GM12878 (cell line): ENCODE results near the gene AIG1. TPM values are rescaled to one million over a fixed set of nuclear protein-coding genes. Genes with fewer than 3 reads are reported as not detected.

Source experiments
- ATAC-seq: fragments of 200-7000 bp; cut with Tn5 transposase; 3 replicates; pipeline ENCODE4 v1.9.1; 2020; ENCODE audit warnings: mild to moderate bottlenecking, moderate library complexity
- BruUV-seq: library from RNA; stranded (reverse); fragments of 400-500 nt; replicated peaks from 2 replicates; lab custom pipeline; 2021; lab: Mats Ljungman, UMichigan
- CTCF ChIA-PET: fragments of 300-600 bp; sonication (Branson Sonifier 250); formaldehyde crosslinking; extraction: SDS; loops from one replicate; lab custom pipeline; 2021; ENCODE audit warnings: inconsistent platforms; lab: Yijun Ruan, JAX
- POLR2A ChIA-PET: fragments of 350-600 bp; formaldehyde crosslinking; extraction: SDS; loops from one replicate; lab custom pipeline; 2021; ENCODE audit warnings: inconsistent platforms; lab: Charles Lee
- RAD21 ChIA-PET: fragments of 300-600 bp; sonication (Branson Sonifier 250); formaldehyde crosslinking; loops from one replicate; lab custom pipeline; 2023; ENCODE audit warnings: antibody characterized with exemption; ENCODE audit not compliant: unreplicated experiment; lab: Charles Lee
- SMC1A ChIA-PET: fragments of 300-600 bp; sonication (Branson Sonifier 250); formaldehyde crosslinking; loops from one replicate; lab custom pipeline; 2023; ENCODE audit not compliant: unreplicated experiment, uncharacterized antibody; lab: Charles Lee
- DNase-seq: peaks from one replicate; pipeline ENCODE4 v3.0.0-alpha.2; 2011; ENCODE audit warnings: low read depth, low spot score
- FAIRE-seq: peaks from 3 replicates; lab custom pipeline; 2011; peaks lifted over from hg19 to GRCh38; lab: Jason Lieb, UNC
- H2AFZ ChIP-seq: 2 replicates; pipeline ENCODE4 v1.6.0; 2011; ENCODE audit warnings: low read depth, low read length, control low read depth; ENCODE audit not compliant: control insufficient read depth
- H3K27ac ChIP-seq: 2 replicates; pipeline ENCODE4 v1.5.1; 2011; ENCODE audit warnings: control low read depth; ENCODE audit not compliant: control insufficient read depth, insufficient read depth
- H3K27me3 ChIP-seq, 2 experiments: replicated peaks in 1 of 2; 2 replicates each; pipeline versions ENCODE4 v1.6.0 to v1.6.1; 2011; ENCODE audit warnings: low read length in 1 of 2; ENCODE audit not compliant: control insufficient read depth in 2 of 2, insufficient read depth in 2 of 2
- H3K36me3 ChIP-seq, 2 experiments: 2 replicates each; pipeline ENCODE4 v1.5.1; 2011; ENCODE audit warnings: low read length in 1 of 2; ENCODE audit not compliant: control insufficient read depth in 2 of 2, insufficient read depth in 2 of 2
- H3K4me1 ChIP-seq: 2 replicates; pipeline ENCODE4 v1.6.1; 2011; ENCODE audit warnings: mild to moderate bottlenecking, low read length, moderate library complexity, mixed read lengths; ENCODE audit not compliant: control insufficient read depth, insufficient read depth
- H3K4me2 ChIP-seq: 2 replicates; pipeline ENCODE4 v1.6.0; 2011; ENCODE audit warnings: control low read depth; ENCODE audit not compliant: control insufficient read depth, insufficient read depth
- H3K4me3 ChIP-seq: fragments of 200-600 bp; sonication (generic); 2 replicates; pipeline ENCODE4 v1.5.1; 2016
- H3K79me2 ChIP-seq: 2 replicates; pipeline ENCODE4 v1.6.0; 2011; ENCODE audit warnings: low read length; ENCODE audit not compliant: control insufficient read depth, insufficient read depth
- H3K9ac ChIP-seq: 2 replicates; pipeline ENCODE4 v1.8.0; 2011; ENCODE audit warnings: low read length, control low read depth, mixed read lengths; ENCODE audit not compliant: control insufficient read depth, insufficient read depth
- H3K9me3 ChIP-seq: replicated peaks from 3 replicates; pipeline ENCODE4 v1.5.1; 2011; ENCODE audit warnings: mild to moderate bottlenecking, low read length; ENCODE audit not compliant: control insufficient read depth, insufficient read depth
- H4K20me1 ChIP-seq: 2 replicates; pipeline ENCODE4 v1.6.0; 2011; ENCODE audit not compliant: control insufficient read depth, insufficient read depth
- BACH1 ChIP-seq: fragments of 450-650 bp; IDR thresholded peaks from 2 replicates; pipeline ENCODE4 v1.6.1; 2017; ENCODE audit warnings: mild to moderate bottlenecking, borderline replicate concordance
- CHD2 ChIP-seq: IDR thresholded peaks from 2 replicates; pipeline ENCODE4 v1.6.1; 2011; ENCODE audit warnings: low read depth, low read length, improper control_type of control experiment, borderline replicate concordance
- IRF4 ChIP-seq: IDR thresholded peaks from 2 replicates; pipeline ENCODE4 v1.6.1; 2011; ENCODE audit warnings: low read depth, low read length
- JUNB ChIP-seq: IDR thresholded peaks from 2 replicates; pipeline ENCODE4 v1.6.1; 2016; ENCODE audit warnings: antibody characterized with exemption, mild to moderate bottlenecking
- MTA2 ChIP-seq: fragments of 450-650 bp; IDR thresholded peaks from 2 replicates; pipeline ENCODE4 v1.6.1; 2016; ENCODE audit warnings: low read depth, mild to moderate bottlenecking, moderate library complexity
- NFYB ChIP-seq: IDR thresholded peaks from 2 replicates; pipeline ENCODE4 v1.6.1; 2011; ENCODE audit warnings: low read depth, mild to moderate bottlenecking, low read length, improper control_type of control experiment, moderate library complexity; ENCODE audit not compliant: insufficient read depth
- POLR2AphosphoS5 ChIP-seq: IDR thresholded peaks from 2 replicates; pipeline ENCODE4 v1.6.1; 2011; ENCODE audit warnings: mild to moderate bottlenecking, low read length, inconsistent platforms
- RAD51 ChIP-seq: fragments of 450-650 bp; IDR thresholded peaks from 2 replicates; pipeline ENCODE4 v1.6.1; 2016; ENCODE audit warnings: moderate library complexity, mild to moderate bottlenecking, inconsistent platforms
- SUPT20H ChIP-seq: IDR thresholded peaks from 2 replicates; pipeline ENCODE4 v1.6.1; 2011; ENCODE audit warnings: low read depth, mild to moderate bottlenecking, low read length, moderate library complexity, borderline replicate concordance; ENCODE audit not compliant: control insufficient read depth
- WGBS: methylation state at CpG from one replicate; pipeline ENCODE4 v1.1.6; 2016; ENCODE audit warnings: low lambda C conversion rate; ENCODE audit not compliant: insufficient replicate concordance, insufficient coverage; ENCODE audit errors: missing lambda C conversion rate; 5-methylcytosine and 5-hydroxymethylcytosine counted together
- in situ Hi-C: fragments of 300-500 bp; cut with MboI; formaldehyde crosslinking; loops from 9 replicates; pipeline ENCODE4 v1.14.3; 2018; ENCODE audit warnings: mixed read lengths
- intact Hi-C: fragments of 100-400 bp; cut with micrococcal nuclease; formaldehyde crosslinking; loops from one replicate; pipeline ENCODE4 v1.14.2; 2022; ENCODE audit not compliant: unreplicated experiment
- polyA plus RNA-seq, 11 experiments: library from polyadenylated mRNA; depleted of rRNA in 4 of 11; unstranded in 6 of 11; stranded (reverse) in 5 of 11; fragments of >200 nt; fragmentation: Nextera tagmentation in 4 of 11; fragmentation: Illumina TruSeq in 1 of 11; extraction: Ambion mirVana in 4 of 11; extraction: Trizol in 1 of 11; gene quantifications; 1 replicate in 1 of 11; 2 replicates in 10 of 11; pipeline versions ENCODE4 v1.2.1 to v1.2.3, GENCODE V29; 2011 to 2016; ENCODE audit warnings: inconsistent platforms in 2 of 11, missing spikeins in 2 of 11, low read depth in 1 of 11
- total RNA-seq, 4 experiments: library from RNA; depleted of rRNA in 3 of 4; stranded (reverse); fragments of >200 nt in 3 of 4; fragmentation: Illumina TruSeq in 1 of 4; extraction: Trizol in 1 of 4; gene quantifications; 2 replicates each; pipeline versions ENCODE4 v1.2.1 to v1.2.3, GENCODE V29; 2013 to 2021
- TF ChIP-seq, protein P1 (sequence below): fragments of 450-650 bp; IDR thresholded peaks from 2 replicates; pipeline ENCODE4 v1.6.1; 2016; ENCODE audit warnings: mild to moderate bottlenecking
- TF ChIP-seq, protein P2 (sequence below): IDR thresholded peaks from 2 replicates; pipeline ENCODE4 v1.6.1; 2011; ENCODE audit warnings: mild to moderate bottlenecking, low read depth, low read length, moderate library complexity; ENCODE audit not compliant: insufficient replicate concordance

AIG1 gene
- total and polyA plus RNA-seq, 10 of the 15 experiments (the other 5 are each of a cell fraction or from before 2014, with no cell fraction given): 27.0 to 74.5 (median 36.4) TPM

DNA sequence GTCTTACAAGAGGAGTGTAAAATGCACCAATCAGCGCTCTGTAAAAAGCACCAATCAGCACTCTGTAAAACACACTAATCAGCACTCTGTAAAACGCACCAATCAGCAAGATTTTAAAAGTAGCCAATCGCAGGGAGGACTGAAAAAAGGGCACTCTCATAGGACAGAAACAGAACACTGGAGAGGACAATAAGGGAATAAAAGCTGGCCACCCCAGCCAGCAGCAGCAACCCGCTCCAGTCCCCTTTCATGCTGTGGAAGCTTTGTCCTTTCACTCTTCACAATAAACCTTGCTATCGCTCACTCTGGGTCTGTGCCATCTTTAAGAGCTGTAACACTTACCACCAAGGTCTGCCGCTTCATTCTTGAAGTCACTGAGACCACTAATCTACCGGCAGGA, 1.7 kb upstream of the AIG1 start:
- TF ChIP-seq NFYB (0 out of 2 replicates have a peak, but pooled peaks have one; percentile 10), RAD51 (no peak)
- POLR2A ChIA-PET: interaction anchor here (1.4 kb wide), 1 partner anchor 107 kb away, joined by 3 read pairs; no protein-coding TSS in a partner anchor
- in situ Hi-C loops (no loop called here), intact Hi-C loops (no loop called here)
- CTCF ChIA-PET: no interaction called here
- no peak for FAIRE-seq
- no peaks in the 10 kb centered on the region for H3K36me3 ChIP-seq
- no peaks in the 10 kb centered on the region for H3K9me3 ChIP-seq
- no peak for ATAC-seq
- H3K27me3 ChIP-seq: no peaks in the 10 kb centered on the region
- no TSS peak for BruUV-seq
- no peak overlapping the region; the same call in 1 of the 2 replicates for H2AFZ ChIP-seq
- peaks cover 13% of the 10 kb centered on the region; the same call in 1 of the 2 replicates for H3K4me1 ChIP-seq
- no peak for DNase-seq
- peaks cover 5% of the 10 kb centered on the region; the same call in 1 of the 2 replicates for H3K79me2 ChIP-seq
- RAD21 ChIA-PET: interaction anchor here (1.0 to 1.7 kb wide), 2 partner anchors 106 to 113 kb away, joined by 3 to 4 read pairs; no protein-coding TSS in a partner anchor
- no peaks in the 10 kb centered on the region for H4K20me1 ChIP-seq
- SMC1A ChIA-PET: interaction anchor here (1.3 to 1.6 kb wide), 2 partner anchors 24 to 32 kb away, joined by 3 to 4 read pairs; no protein-coding TSS in a partner anchor
- H3K4me2 ChIP-seq: no peak overlapping the region
- WGBS: 92% methylated on average over 7 of the region's 7 CpGs
- H3K4me3 ChIP-seq: no peak overlapping the region; the same call in 1 of the 2 replicates
- no peak overlapping the region for H3K9ac ChIP-seq
- H3K27ac ChIP-seq: no peak overlapping the region

DNA sequence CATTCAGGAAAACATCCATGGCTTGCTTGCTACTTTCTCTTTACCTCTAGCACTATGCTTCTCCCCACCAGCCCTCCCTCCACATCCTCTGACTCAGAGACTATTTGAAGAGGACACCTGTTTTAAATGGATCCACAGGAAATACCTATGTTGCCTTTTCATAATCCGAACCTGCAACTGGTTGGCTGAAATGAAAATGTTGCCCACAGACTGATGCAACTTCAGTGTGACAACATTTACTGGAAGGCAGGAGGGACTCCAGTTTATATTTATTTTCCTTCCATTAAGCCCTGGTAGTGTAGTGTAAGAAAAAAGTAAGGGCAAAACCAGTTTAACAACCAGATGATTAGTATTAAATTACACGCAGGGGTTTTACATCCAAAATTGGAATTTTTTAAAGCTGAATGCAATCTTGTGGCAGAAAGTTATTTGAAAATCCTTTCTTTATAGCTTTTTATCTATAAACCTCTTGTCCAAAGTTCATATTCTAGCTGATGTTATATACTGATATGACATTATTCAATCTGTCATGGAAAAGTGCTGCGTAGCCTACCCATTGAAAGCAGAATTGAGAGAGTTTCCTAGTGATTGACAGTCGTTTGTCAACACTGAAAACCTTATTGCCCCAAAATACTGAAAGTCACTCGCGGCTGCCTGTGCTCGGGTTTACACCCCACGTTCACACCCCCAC, 881 bp upstream of the AIG1 start:
- H3K4me2 ChIP-seq: peak overlapping the region; percentile 78
- peak overlapping the region; percentile 77 for H3K27ac ChIP-seq
- H3K4me3 ChIP-seq: peak overlapping the region; percentile 93
- no peaks in the 10 kb centered on the region for H3K27me3 ChIP-seq
- H3K36me3 ChIP-seq: no peaks in the 10 kb centered on the region
- intact Hi-C loops (loop anchor here (2.0 kb wide), 1 partner anchor 113 kb away; no protein-coding TSS in a partner anchor), in situ Hi-C loops (no loop called here)
- H3K4me1 ChIP-seq: peaks cover 13% of the 10 kb centered on the region; the same call in 1 of the 2 replicates
- peaks cover 5% of the 10 kb centered on the region; the same call in 1 of the 2 replicates for H3K79me2 ChIP-seq
- WGBS: 1% methylated on average over 8 of the region's 8 CpGs
- ChIA-PET CTCF (interaction anchor here (0.9 kb wide), 1 partner anchor 107 kb away, joined by 3 read pairs; no protein-coding TSS in a partner anchor), SMC1A (interaction anchor here (0.7 to 1.6 kb wide), 7 partner anchors 12 to 366 kb away, joined by 3 to 5 read pairs (median 3); no protein-coding TSS in a partner anchor), RAD21 (interaction anchor here (1.0 to 1.7 kb wide), 3 partner anchors 33 to 113 kb away, joined by 3 to 7 read pairs (median 4); no protein-coding TSS in a partner anchor), POLR2A (interaction anchor here (1.4 to 1.6 kb wide), 2 partner anchors 107 to 113 kb away, joined by 3 read pairs; no protein-coding TSS in a partner anchor)
- FAIRE-seq: no peak
- no peaks in the 10 kb centered on the region for H3K9me3 ChIP-seq
- ATAC-seq: peak; percentile 38
- BruUV-seq: TSS peak; percentile 88
- H4K20me1 ChIP-seq: no peaks in the 10 kb centered on the region
- H2AFZ ChIP-seq: peak overlapping the region; percentile 94
- DNase-seq: no peak
- peak overlapping the region; percentile 86 for H3K9ac ChIP-seq
- TF ChIP-seq, protein P1, sequence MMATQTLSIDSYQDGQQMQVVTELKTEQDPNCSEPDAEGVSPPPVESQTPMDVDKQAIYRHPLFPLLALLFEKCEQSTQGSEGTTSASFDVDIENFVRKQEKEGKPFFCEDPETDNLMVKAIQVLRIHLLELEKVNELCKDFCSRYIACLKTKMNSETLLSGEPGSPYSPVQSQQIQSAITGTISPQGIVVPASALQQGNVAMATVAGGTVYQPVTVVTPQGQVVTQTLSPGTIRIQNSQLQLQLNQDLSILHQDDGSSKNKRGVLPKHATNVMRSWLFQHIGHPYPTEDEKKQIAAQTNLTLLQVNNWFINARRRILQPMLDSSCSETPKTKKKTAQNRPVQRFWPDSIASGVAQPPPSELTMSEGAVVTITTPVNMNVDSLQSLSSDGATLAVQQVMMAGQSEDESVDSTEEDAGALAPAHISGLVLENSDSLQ: peak; percentile 93
- TF ChIP-seq JUNB: 0 out of 2 replicates have a peak, but pooled peaks have one; percentile 5
- TF ChIP-seq CHD2: 0 out of 2 replicates have a peak, but pooled peaks have one; percentile 70
- TF ChIP-seq IRF4: no peak
- peak; percentile 54; the same call in 1 of the 2 replicates for TF ChIP-seq MTA2
- 0 out of 2 replicates have a peak, but pooled peaks have one; percentile 60 for TF ChIP-seq BACH1
- TF ChIP-seq POLR2AphosphoS5: 0 out of 2 replicates have a peak, but pooled peaks have one; percentile 23
- no peak for TF ChIP-seq SUPT20H
- TF ChIP-seq, protein P2, sequence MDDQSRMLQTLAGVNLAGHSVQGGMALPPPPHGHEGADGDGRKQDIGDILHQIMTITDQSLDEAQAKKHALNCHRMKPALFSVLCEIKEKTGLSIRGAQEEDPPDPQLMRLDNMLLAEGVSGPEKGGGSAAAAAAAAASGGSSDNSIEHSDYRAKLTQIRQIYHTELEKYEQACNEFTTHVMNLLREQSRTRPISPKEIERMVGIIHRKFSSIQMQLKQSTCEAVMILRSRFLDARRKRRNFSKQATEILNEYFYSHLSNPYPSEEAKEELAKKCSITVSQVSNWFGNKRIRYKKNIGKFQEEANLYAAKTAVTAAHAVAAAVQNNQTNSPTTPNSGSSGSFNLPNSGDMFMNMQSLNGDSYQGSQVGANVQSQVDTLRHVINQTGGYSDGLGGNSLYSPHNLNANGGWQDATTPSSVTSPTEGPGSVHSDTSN: peak; percentile 76
